K562 (cell line): ENCODE data around the gene ERCC1. TPM values are rescaled to one million over a fixed set of nuclear protein-coding genes. Genes with fewer than 3 reads are reported as not detected.

ENCODE experiments used
- ATAC-seq: fragments of 200-7000 bp; cut with Tn5 transposase; 3 replicates; pipeline ENCODE4 v1.9.1; 2020; ENCODE audit warnings: moderate library complexity
- BruUV-seq: library from RNA; stranded (reverse); fragments of 400-500 nt; replicated peaks from 2 replicates; lab custom pipeline; 2021; lab: Mats Ljungman, UMichigan
- CTCF ChIA-PET: fragments of 300-600 bp; formaldehyde crosslinking; extraction: SDS; loops from one replicate; lab custom pipeline; 2021; ENCODE audit warnings: low intra/inter-chr PET ratio; lab: Yijun Ruan, JAX
- POLR2A ChIA-PET: fragments of 300-600, 350-650 bp; sonication (Branson Sonifier 250); formaldehyde crosslinking; extraction: SDS; loops from one replicate; lab custom pipeline; 2021; ENCODE audit warnings: antibody characterized with exemption, inconsistent platforms; lab: Yijun Ruan, JAX
- DNase-seq, 4 experiments: peaks; one replicate each; pipeline versions ENCODE4 v3.0.0 to v3.0.0-alpha.2; 2011 to 2018; ENCODE audit warnings: low spot score in 3 of 4, mixed read lengths in 3 of 4; ENCODE audit errors: extremely low read depth in 1 of 4
- FAIRE-seq: peaks from 2 replicates; lab custom pipeline; 2011; peaks lifted over from hg19 to GRCh38; lab: Jason Lieb, UNC
- H2AFZ ChIP-seq: 2 replicates; pipeline ENCODE4 v1.6.0; 2011; ENCODE audit warnings: low read depth, low read length, control low read depth, inconsistent platforms
- H3K27ac ChIP-seq: fragments of 200-600 bp; 3 replicates; pipeline ENCODE4 v1.8.0; 2011; ENCODE audit warnings: low read depth, mild to moderate bottlenecking, control low read depth, inconsistent platforms, low read length, moderate library complexity, mixed read lengths; ENCODE audit errors: extremely low read depth
- H3K27me3 ChIP-seq, 2 experiments: fragments of 300-600 bp in 1 of 2; 2 replicates in 1 of 2; 3 replicates in 1 of 2; pipeline versions ENCODE4 v1.6.0 to v1.8.0; 2011; ENCODE audit warnings: inconsistent platforms in 2 of 2, low read length in 2 of 2, mild to moderate bottlenecking in 1 of 2, mixed read lengths in 1 of 2, moderate library complexity in 1 of 2; ENCODE audit not compliant: control insufficient read depth in 2 of 2, insufficient read depth in 2 of 2
- H3K36me3 ChIP-seq: fragments of 300-600 bp; 3 replicates; pipeline ENCODE4 v1.8.0; 2011; ENCODE audit warnings: mild to moderate bottlenecking, low read length, inconsistent platforms; ENCODE audit not compliant: control insufficient read depth, insufficient read depth
- H3K4me1 ChIP-seq, 2 experiments: fragments of 200-600 bp in 1 of 2; replicated peaks in 1 of 2; 2 replicates in 1 of 2; 3 replicates in 1 of 2; pipeline versions ENCODE4 v1.5.1 to v1.8.0; 2011; ENCODE audit warnings: inconsistent platforms in 2 of 2, low read length in 2 of 2, mild to moderate bottlenecking in 1 of 2, mixed read lengths in 1 of 2, moderate library complexity in 1 of 2; ENCODE audit not compliant: control insufficient read depth in 2 of 2, insufficient read depth in 2 of 2
- H3K4me2 ChIP-seq: 2 replicates; pipeline ENCODE4 v1.6.1; 2011; ENCODE audit warnings: low read length, control low read depth, inconsistent platforms, mixed read lengths; ENCODE audit not compliant: insufficient read depth
- H3K4me3 ChIP-seq: fragments of 200-600 bp; sonication (generic), shearing (Covaris generic); 2 replicates; pipeline ENCODE4 v1.5.1; 2016; ENCODE audit warnings: control low read depth, inconsistent platforms
- H3K79me2 ChIP-seq: fragments of 200-600 bp; 3 replicates; pipeline ENCODE4 v1.8.0; 2011; ENCODE audit warnings: low read length, inconsistent platforms; ENCODE audit not compliant: control insufficient read depth, insufficient read depth
- H3K9ac ChIP-seq, 2 experiments: 2 replicates each; pipeline versions ENCODE4 v1.6.0 to v1.6.1; 2011; ENCODE audit warnings: low read depth in 2 of 2, low read length in 2 of 2, control low read depth in 1 of 2, inconsistent platforms in 1 of 2, mild to moderate bottlenecking in 1 of 2, mixed read lengths in 1 of 2; ENCODE audit not compliant: insufficient read depth in 1 of 2
- H3K9me1 ChIP-seq: one replicate; pipeline ENCODE4 v1.6.0; 2011; ENCODE audit warnings: inconsistent platforms, mild to moderate bottlenecking, low read length, moderate library complexity; ENCODE audit not compliant: control insufficient read depth, insufficient read depth
- H3K9me3 ChIP-seq: replicated peaks from 2 replicates; pipeline ENCODE4 v1.5.1; 2011; ENCODE audit warnings: low read depth, low read length, inconsistent platforms; ENCODE audit not compliant: control insufficient read depth, insufficient read depth
- H4K20me1 ChIP-seq: replicated peaks from 2 replicates; pipeline ENCODE4 v1.6.1; 2011; ENCODE audit warnings: low read length, inconsistent platforms, mixed read lengths; ENCODE audit not compliant: control insufficient read depth, insufficient read depth
- WGBS: fragments of 100-300 bp; shearing (Covaris generic); methylation state at CpG from one replicate; pipeline ENCODE4 v1.1.6; 2016; ENCODE audit warnings: low coverage, mixed read lengths; ENCODE audit not compliant: insufficient coverage; ENCODE audit errors: missing lambda C conversion rate; 5-methylcytosine and 5-hydroxymethylcytosine counted together
- in situ Hi-C: fragments of 300-500 bp; cut with MboI; formaldehyde crosslinking; loops from 4 replicates; pipeline ENCODE4 v1.15.0; 2018; ENCODE audit warnings: inconsistent platforms, mixed read lengths
- intact Hi-C: fragments of 100-400 bp; cut with micrococcal nuclease; formaldehyde crosslinking; loops from 2 replicates; pipeline ENCODE4 v1.14.2; 2022
- polyA plus RNA-seq, 8 experiments: library from polyadenylated mRNA; depleted of rRNA in 4 of 8; stranded (reverse) in 5 of 8; unstranded in 3 of 8; fragments of >200 nt; fragmentation: Nextera tagmentation in 2 of 8; fragmentation: Illumina TruSeq in 1 of 8; extraction: Ambion mirVana in 2 of 8; extraction: Trizol in 1 of 8; gene quantifications; 2 replicates each; pipeline versions ENCODE4 v1.2.1 to v1.2.3, GENCODE V29; 2011 to 2014; ENCODE audit warnings: inconsistent platforms in 1 of 8, missing spikeins in 1 of 8
- total RNA-seq, 7 experiments: library from RNA; depleted of rRNA in 6 of 7; stranded (reverse); fragments of >200 nt in 6 of 7; fragmentation: Illumina TruSeq in 2 of 7; extraction: Trizol in 2 of 7; gene quantifications; 2 replicates each; pipeline versions ENCODE4 v1.2.1 to v1.2.3, GENCODE V29; 2011 to 2021; ENCODE audit warnings: low replicate concordance in 1 of 7
- TF ChIP-seq, protein P1 (sequence below): fragments of 150-350 bp; conservative IDR thresholded peaks from 2 replicates; pipeline ENCODE4 v1.6.1; 2014; ENCODE audit warnings: low read length
- TF ChIP-seq, protein P2 (sequence below), 3 experiments: fragments of 200-800 bp in 1 of 3; sonication (Bioruptor generic) in 1 of 3; sonication (generic) in 1 of 3; formaldehyde crosslinking in 1 of 3; IDR thresholded peaks; 2 replicates each; pipeline versions ENCODE4 v1.6.1 to v1.8.0; 2016 to 2022; ENCODE audit warnings: mild to moderate bottlenecking in 2 of 3, missing compliant biosample characterization in 2 of 3, missing genetic modification characterization in 2 of 3, missing genetic modification reagents in 1 of 3
- TF ChIP-seq, protein P3 (sequence below): fragments of 450-650 bp; IDR thresholded peaks from one replicate; pipeline ENCODE4 v1.6.1; 2018; ENCODE audit warnings: mild to moderate bottlenecking, moderate library complexity; ENCODE audit not compliant: partially characterized antibody

Gene ERCC1
- total and polyA plus RNA-seq, 9 of the 15 experiments (the other 6 are each of a cell fraction or from before 2014, with no cell fraction given) = 9.3 to 92.6 (median 60.0) TPM

DNA sequence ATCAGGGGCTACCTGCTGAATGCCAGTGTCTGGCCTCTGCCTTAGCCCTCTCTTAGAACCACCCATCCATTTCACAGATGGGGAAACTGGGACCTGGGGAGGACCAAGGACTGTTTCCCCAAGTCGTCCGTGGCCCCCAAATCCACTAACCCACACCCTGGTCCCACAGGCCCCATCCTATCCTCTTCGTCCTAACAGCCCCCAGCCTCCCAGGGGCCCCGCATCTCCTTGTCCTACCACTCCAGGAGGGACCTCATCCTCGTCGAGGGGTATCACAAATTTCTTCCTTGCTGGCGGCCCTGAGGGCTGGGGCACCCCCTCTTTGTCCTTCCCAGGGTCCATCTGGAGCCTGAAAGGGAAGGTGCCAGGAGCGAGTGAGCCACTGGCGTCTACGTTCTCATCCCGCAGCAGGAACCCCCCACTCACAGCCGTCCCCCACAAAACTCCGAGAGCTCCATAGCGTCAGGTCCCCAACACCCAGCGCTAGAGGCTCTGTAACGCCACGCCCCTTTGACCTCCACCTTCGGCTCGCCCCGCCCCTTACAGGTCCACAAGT is 606 bp downstream of the ERCC1 start (continued):
- TF ChIP-seq, protein P1, sequence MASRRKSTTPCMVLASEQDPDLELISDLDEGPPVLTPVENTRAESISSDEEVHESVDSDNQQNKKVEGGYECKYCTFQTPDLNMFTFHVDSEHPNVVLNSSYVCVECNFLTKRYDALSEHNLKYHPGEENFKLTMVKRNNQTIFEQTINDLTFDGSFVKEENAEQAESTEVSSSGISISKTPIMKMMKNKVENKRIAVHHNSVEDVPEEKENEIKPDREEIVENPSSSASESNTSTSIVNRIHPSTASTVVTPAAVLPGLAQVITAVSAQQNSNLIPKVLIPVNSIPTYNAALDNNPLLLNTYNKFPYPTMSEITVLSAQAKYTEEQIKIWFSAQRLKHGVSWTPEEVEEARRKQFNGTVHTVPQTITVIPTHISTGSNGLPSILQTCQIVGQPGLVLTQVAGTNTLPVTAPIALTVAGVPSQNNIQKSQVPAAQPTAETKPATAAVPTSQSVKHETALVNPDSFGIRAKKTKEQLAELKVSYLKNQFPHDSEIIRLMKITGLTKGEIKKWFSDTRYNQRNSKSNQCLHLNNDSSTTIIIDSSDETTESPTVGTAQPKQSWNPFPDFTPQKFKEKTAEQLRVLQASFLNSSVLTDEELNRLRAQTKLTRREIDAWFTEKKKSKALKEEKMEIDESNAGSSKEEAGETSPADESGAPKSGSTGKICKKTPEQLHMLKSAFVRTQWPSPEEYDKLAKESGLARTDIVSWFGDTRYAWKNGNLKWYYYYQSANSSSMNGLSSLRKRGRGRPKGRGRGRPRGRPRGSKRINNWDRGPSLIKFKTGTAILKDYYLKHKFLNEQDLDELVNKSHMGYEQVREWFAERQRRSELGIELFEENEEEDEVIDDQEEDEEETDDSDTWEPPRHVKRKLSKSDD = no peak

DNA sequence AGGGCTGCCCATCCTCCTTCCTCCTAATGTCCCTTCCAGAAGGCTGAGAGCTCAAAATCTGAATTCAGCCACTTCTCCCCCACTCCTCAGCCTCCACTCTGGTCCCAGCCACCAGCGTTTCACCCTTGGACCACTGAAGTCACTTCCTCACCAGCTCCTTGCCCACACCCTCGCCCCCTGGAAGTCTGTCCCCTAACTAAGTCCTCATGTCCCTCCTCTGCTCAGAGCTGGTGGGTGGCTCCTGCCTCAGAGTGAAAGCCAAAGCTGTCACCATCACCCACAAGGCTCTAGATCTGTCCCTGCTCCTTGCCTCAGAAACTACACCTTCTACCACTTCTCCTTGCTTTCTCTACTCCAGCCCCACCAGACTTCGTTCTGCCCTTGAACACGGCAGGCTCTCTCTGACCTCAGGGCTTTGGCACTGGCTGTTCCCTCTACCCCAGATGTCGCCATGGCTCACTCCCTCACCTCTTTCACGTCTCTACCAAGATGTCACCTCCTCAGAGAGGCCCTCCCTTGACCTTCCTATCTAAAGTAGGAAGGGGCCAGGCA is 1.7 kb downstream of the ERCC1 start:
- WGBS = 74% methylated on average over 6 of the region's 6 CpGs
- in situ Hi-C loops = no loop called here
- intact Hi-C loops = no loop called here
- peak overlapping the region in 1 of 2 experiments; percentile 75; a peak in 2 of 4 replicates for H3K9ac ChIP-seq
- H4K20me1 ChIP-seq = no peaks in the 10 kb centered on the region
- H3K4me2 ChIP-seq = peak overlapping the region; percentile 20
- TF ChIP-seq, protein P2, sequence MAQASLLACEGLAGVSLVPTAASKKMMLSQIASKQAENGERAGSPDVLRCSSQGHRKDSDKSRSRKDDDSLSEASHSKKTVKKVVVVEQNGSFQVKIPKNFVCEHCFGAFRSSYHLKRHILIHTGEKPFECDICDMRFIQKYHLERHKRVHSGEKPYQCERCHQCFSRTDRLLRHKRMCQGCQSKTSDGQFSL (CRISPR knock-in tag; IDR thresholded peaks at IDR 0.05) = no peak
- TF ChIP-seq, protein P2 (tag; IDR thresholded peaks at IDR 0.05) = no peak
- TF ChIP-seq, protein P3, sequence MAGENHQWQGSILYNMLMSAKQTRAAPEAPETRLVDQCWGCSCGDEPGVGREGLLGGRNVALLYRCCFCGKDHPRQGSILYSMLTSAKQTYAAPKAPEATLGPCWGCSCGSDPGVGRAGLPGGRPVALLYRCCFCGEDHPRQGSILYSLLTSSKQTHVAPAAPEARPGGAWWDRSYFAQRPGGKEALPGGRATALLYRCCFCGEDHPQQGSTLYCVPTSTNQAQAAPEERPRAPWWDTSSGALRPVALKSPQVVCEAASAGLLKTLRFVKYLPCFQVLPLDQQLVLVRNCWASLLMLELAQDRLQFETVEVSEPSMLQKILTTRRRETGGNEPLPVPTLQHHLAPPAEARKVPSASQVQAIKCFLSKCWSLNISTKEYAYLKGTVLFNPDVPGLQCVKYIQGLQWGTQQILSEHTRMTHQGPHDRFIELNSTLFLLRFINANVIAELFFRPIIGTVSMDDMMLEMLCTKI = no peak
- H3K4me3 ChIP-seq = peak overlapping the region; percentile 10; the same call in 1 of the 2 replicates
- H3K9me3 ChIP-seq = no peaks in the 10 kb centered on the region
- peaks cover 21% of the 10 kb centered on the region for H3K79me2 ChIP-seq
- ChIA-PET CTCF (no interaction called here), POLR2A (interaction anchor here (0.6 to 1.0 kb wide), 3 partner anchors 16 to 63 kb away, joined by 3 read pairs; no protein-coding TSS in a partner anchor)
- no peaks in the 10 kb centered on the region for H3K27me3 ChIP-seq
- no peak overlapping the region for H2AFZ ChIP-seq
- no peak for FAIRE-seq
- H3K36me3 ChIP-seq = peaks cover 44% of the 10 kb centered on the region; the same call in 2 of the 3 replicates
- no peak for ATAC-seq
- peaks cover 20 to 50% of the 10 kb centered on the region in 2 experiments; a peak in 4 of 5 replicates for H3K4me1 ChIP-seq
- H3K27ac ChIP-seq = peak overlapping the region; percentile 58; the same call in 2 of the 3 replicates
- DNase-seq = peak in 1 of 4 experiments; percentile 5
- BruUV-seq = no TSS peak
- no peaks in the 10 kb centered on the region for H3K9me1 ChIP-seq
